GM18508 (cell line): ENCODE measurements around the gene TMEM247.
"Not testable (repeated sequence)": the region's sequence is repeated elsewhere in the genome, so short reads cannot be mapped to it uniquely, and the experiment has no call there.

Source experiments
- ATAC-seq: cut with Tn5 transposase; IDR thresholded peaks from one replicate; pipeline ENCODE4 v1.9.1; 2021; ENCODE audit warnings: moderate number of reproducible peaks; ENCODE audit not compliant: insufficient read depth, unreplicated experiment

The TMEM247 gene

DNA sequence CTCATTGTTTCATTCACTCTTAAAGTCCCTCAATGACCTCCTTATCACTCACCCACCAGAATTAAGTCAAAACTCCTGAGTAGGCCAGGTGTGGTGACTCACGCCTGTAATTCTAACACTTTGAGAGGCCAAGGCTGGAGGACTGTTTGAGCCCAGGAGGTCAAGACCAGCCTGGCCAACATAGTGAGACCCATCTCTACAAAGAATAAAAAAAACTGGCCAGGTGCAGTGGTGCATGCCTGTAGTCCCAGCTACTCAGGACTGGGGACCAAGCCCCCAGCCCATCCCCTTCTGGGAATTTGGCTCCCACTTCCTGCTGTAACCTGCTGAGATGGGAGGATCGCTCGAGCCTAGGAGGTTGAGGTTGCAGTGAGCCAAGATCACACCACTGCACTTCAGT, 28.9 kb downstream of the TMEM247 start:
- no peak for ATAC-seq

DNA sequence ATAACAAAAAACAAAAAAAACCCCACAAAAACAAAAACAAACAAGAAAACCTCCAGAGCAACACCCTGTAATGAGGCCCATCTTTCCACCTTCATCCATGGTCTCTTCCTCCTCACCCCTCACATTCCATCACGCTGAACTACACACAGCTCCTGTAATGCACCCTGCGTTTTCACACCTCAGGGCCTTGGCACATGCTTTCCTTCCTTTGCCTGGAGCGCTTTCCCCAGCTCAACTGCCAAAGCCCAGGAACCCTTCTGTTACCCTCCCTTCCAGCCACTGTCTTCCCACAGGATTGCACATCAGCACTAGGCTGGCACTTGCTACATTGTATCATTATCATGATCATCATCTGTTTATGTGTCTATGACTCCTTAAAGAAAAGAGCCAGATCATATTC, 29.4 kb downstream of the TMEM247 start:
- no peak for ATAC-seq

GRCh38 chr2:46509804-46510203, 30.4 kb downstream of the TMEM247 start:
- no peak for ATAC-seq

DNA sequence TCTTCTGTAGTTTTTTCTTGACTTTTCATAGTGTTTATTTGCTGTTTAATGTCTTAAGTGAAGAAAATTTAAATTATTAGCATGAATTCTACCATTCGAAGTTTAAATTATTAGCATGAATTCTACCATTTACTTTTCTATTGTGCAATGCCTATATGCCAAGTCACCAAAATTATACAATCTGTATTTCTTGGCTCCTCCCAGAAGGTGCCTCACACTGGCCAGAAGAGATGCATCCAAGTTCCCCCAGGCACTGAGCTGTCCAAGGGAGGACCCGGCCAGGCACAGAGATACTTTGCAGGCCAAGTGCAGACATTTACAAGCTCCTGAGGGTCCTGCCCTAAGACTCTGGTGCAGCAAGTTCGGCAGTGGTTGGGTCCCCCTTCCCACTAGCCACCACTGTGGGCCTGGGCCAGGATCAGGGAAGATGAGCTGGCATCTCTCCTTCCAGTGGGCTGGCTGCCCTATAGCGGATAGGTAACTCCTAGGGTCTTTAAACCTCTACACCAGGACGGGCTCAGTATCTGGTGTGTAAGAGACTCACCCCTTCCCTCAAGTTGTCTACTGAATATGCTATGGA, 31.3 kb downstream of the TMEM247 start:
- no peak for ATAC-seq

DNA sequence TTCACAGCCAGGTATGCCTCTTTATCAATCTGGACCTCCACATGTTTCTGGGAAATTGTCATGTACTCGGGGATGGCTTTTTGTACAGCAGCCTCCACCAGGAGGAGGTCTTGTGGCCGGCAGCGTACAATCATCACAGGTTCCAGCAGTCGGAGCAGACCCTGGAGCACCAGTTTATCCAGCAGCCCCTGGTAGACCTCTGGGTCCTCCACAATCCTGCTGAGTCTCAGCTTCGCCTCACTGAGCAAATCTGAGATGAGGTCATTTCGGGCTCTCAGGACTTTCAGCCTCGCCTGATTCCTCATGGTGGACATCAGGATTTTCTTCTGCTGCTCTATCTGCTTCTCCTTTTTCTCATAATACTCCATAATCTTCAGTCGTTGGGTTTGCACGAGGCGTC, 32.8 kb downstream of the TMEM247 start:
- no peak for ATAC-seq

DNA sequence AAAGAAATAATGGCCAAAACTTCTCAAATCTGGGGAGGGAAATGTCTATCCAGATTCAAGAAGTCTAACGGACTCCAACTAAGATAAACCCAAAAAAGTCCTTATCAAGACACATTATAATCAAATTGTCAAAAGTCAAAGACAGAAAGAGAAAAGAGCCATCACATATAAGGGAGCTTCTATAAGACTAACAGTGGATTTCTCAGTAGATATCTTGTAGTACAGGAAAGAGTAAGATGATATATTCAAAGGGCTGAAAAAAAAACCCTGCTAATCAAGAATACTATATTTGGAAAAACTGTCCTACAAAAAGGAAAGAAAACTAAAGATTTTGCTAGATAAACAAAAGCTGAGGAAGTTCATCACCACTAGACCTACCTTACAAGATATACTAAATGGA, 35.4 kb downstream of the TMEM247 start:
- ATAC-seq, result no peak

- ATAC-seq, result no peak
Observed at GRCh38 chr2:46517485-46517884, 38.1 kb downstream of the TMEM247 start.

- no peak for ATAC-seq
Observed at GRCh38 chr2:46518861-46519260, 39.5 kb downstream of the TMEM247 start.

- ATAC-seq, result no peak
Observed at GRCh38 chr2:46519265-46519664, 39.9 kb downstream of the TMEM247 start.

GRCh38 chr2:46520130-46520711, 40.9 kb downstream of the TMEM247 start:
- no peak for ATAC-seq

- ATAC-seq, result no peak
Observed at GRCh38 chr2:46521215-46521683, 41.9 kb downstream of the TMEM247 start.

DNA sequence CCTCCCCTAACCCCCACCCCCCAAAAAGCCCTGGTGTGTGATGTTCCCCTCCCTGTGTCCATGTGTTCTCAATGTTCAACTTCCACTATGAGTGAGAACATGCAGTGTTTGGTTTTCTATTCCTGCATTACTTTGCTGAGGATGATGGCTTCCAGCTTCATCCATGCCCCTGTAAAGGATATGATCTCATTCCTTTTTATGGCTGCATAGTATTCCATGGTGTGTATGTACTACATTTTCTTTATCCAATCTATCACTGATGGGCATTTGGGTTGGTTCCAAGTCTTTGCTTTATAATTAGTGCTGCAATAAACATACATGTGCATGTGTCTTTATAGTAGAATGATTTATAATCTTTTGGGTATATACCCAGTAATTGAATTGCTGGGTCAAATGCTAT, 43.0 kb downstream of the TMEM247 start:
- not testable (repeated sequence) for ATAC-seq

DNA sequence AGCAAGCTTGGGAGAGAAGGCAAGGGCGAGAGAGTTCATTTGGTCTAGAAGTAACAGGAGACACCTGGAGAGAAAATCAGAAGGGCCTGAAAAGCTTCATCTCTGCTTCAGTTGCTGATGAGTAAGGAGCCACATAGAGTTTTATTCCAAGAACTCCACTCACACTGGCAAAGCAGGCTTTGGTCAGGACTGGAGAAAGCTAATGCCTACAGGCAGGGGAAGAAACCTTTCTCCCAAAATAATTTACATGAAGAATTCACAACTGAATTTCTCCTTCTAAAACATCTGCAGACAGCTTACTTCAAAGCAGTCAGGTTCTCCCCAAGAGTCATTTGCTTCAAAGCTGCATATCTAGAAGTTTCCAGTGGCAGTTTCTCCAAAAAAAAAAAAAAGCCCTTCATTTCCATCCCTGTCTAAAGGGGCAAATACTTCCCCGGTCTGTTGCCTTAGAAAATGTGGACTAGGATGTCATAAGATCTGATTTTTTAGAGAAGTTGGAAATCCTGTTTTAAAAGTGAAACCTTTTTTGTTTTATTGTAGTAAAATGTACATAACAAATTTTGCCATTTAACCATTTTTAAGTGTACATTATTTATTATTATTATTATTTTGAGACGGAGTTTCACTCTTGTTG, 46.3 kb downstream of the TMEM247 start:
- no peak for ATAC-seq

- no peak for ATAC-seq
Observed at GRCh38 chr2:46528880-46529279, 49.5 kb downstream of the TMEM247 start.

- ATAC-seq, result no peak
Observed at GRCh38 chr2:46530639-46531038, 51.3 kb downstream of the TMEM247 start.

DNA sequence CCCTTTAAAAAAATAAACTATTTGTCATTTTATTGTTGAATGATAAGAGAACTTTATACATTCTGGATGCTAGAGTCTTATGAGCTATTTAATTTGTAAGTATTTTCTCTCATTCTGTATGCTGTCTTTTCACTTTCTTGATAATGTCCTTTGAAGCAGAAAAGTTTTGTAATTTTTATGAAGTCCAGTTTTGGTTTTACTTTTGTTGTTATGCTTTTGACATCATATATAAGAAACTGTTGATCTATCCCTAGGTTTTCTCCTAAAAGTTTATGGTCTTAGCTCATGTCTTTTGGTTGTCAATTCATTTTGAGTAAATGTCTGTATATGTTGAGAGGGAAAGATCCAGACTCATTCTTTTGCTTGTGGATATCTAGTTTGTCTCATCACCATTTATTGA, 52.5 kb downstream of the TMEM247 start:
- ATAC-seq, result no peak
